GM21390 (cell line): ENCODE measurements around the gene RPS24.

Experiments used
- ATAC-seq: cut with Tn5 transposase; IDR thresholded peaks from one replicate; pipeline ENCODE4 v1.9.1; 2021; ENCODE audit not compliant: unreplicated experiment

RPS24 gene

GRCh38 chr10:78082636-78083035, 49.0 kb downstream of the RPS24 start:
- ATAC-seq: no peak
